ENCODE results near the gene RALB.
A peak's percentile ranks its signal among the peaks of the same experiment; 100 is the strongest.
"Not testable (repeated sequence)": the region's sequence is repeated elsewhere in the genome, so short reads cannot be mapped to it uniquely, and the experiment has no call there.

The RALB gene

GRCh38 chr2:120294008-120294340 is 41.3 kb downstream of the RALB start:
- no peak for DNase-seq (ENCODE audit: low spot score)

GRCh38 chr2:120298173-120298835 is 45.7 kb downstream of the RALB start:
- DNase-seq (ENCODE audit: low spot score) = peak; percentile 31

- DNase-seq (ENCODE audit: low spot score) = no peak
These were observed 46.4 kb downstream of the RALB start for GRCh38 chr2:120299004-120299403.

- no peak for DNase-seq (ENCODE audit: low spot score)
These were observed 46.9 kb downstream of the RALB start for GRCh38 chr2:120299561-120299960.

GRCh38 chr2:120300385-120300784 is 47.7 kb downstream of the RALB start:
- no peak for DNase-seq (ENCODE audit: low spot score)

GRCh38 chr2:120301284-120301683 is 48.6 kb downstream of the RALB start:
- DNase-seq (ENCODE audit: low spot score) = no peak

GRCh38 chr2:120302301-120302700 is 49.6 kb downstream of the RALB start:
- no peak for DNase-seq (ENCODE audit: low spot score)

- no peak for DNase-seq (ENCODE audit: low spot score)
These were observed 50.5 kb downstream of the RALB start for GRCh38 chr2:120303177-120303576.

GRCh38 chr2:120305296-120305695 is 52.6 kb downstream of the RALB start:
- DNase-seq (ENCODE audit: low spot score) = no peak

- no peak for DNase-seq (ENCODE audit: low spot score)
These were observed 53.4 kb downstream of the RALB start for GRCh38 chr2:120305937-120306490.

GRCh38 chr2:120307482-120307881 is 54.8 kb downstream of the RALB start:
- no peak for DNase-seq (ENCODE audit: low spot score)

- DNase-seq (ENCODE audit: low spot score) = no peak
These were observed 55.6 kb downstream of the RALB start for GRCh38 chr2:120308038-120308910.

- no peak for DNase-seq (ENCODE audit: low spot score)
These were observed 57.5 kb downstream of the RALB start for GRCh38 chr2:120310136-120310535.

GRCh38 chr2:120310841-120311240 is 58.2 kb downstream of the RALB start:
- not testable (repeated sequence) for DNase-seq (ENCODE audit: low spot score)

- DNase-seq (ENCODE audit: low spot score) = no peak
These were observed 59.4 kb downstream of the RALB start for GRCh38 chr2:120312076-120312475.

- DNase-seq (ENCODE audit: low spot score) = peak; percentile 80
These were observed 60.4 kb downstream of the RALB start for GRCh38 chr2:120312860-120313694.

GRCh38 chr2:120313695-120314615 is 61.3 kb downstream of the RALB start:
- DNase-seq (ENCODE audit: low spot score) = no peak

- DNase-seq (ENCODE audit: low spot score) = no peak
These were observed 62.2 kb downstream of the RALB start for GRCh38 chr2:120314690-120315366.

GRCh38 chr2:120315367-120316033 is 62.8 kb downstream of the RALB start:
- DNase-seq (ENCODE audit: low spot score) = no peak

- no peak for DNase-seq (ENCODE audit: low spot score)
These were observed 63.4 kb downstream of the RALB start for GRCh38 chr2:120316071-120316470.

Measured in AG08395 (cell line).